ENCODE results near the gene SMAD3. TPM values are rescaled to one million over a fixed set of nuclear protein-coding genes. Genes with fewer than 3 reads are reported as not detected.
A peak's percentile ranks its signal among the peaks of the same experiment; 100 is the strongest.

Gene SMAD3
- total RNA-seq, 1 donor from 2014 or later: 18.8 TPM

DNA sequence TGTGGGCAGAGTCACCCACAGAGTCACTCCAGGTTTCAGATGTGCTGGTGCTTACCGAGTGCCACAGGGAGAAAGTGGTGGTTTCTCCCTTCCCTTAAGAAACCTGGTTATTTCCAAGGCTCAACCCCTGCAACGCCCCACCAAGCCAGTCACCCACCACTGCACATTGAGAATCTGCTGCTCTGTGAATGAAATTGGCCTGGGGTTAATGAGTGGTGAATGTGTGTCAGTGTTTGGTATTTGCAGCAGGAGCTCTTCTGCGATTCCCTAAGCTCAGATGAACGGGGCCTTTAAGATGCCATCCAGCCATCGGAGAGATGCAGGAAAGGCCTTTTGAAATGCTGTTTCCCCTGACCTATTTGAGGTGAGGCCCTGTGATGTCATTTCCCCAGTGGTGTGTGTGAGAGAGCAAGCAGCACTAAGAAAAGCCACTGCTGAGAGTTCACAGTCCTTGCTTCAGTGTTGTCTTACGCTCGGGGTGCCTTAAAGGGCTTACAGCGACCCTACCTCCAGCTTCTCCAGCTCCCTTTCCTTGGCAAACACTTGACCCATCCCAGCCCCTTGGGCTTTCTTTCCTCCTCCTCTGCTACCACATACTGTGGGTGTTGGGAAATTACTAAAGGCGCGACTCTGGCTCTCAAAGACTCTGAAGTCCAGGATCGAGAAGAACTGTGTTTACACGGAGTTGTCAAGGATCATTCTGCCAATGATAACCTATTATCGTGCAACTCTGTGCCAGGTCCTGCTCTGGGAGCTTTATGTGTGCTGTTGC lies 68.9 kb downstream of the SMAD3 start:
- Histone ChIP-seq H3K4me3 (peak overlapping the region; percentile 20), H3K36me3 (no peaks in the 10 kb centered on the region), H3K27me3 (ENCODE audit: low read depth) (no peaks in the 10 kb centered on the region), H3K9me3 (replicated peaks) (no peaks in the 10 kb centered on the region), H3K4me1 (peaks cover 88% of the 10 kb centered on the region), H3K27ac (replicated peaks) (peak overlapping the region; percentile 79)
- DNase-seq: no peak
- TF ChIP-seq, protein P1, sequence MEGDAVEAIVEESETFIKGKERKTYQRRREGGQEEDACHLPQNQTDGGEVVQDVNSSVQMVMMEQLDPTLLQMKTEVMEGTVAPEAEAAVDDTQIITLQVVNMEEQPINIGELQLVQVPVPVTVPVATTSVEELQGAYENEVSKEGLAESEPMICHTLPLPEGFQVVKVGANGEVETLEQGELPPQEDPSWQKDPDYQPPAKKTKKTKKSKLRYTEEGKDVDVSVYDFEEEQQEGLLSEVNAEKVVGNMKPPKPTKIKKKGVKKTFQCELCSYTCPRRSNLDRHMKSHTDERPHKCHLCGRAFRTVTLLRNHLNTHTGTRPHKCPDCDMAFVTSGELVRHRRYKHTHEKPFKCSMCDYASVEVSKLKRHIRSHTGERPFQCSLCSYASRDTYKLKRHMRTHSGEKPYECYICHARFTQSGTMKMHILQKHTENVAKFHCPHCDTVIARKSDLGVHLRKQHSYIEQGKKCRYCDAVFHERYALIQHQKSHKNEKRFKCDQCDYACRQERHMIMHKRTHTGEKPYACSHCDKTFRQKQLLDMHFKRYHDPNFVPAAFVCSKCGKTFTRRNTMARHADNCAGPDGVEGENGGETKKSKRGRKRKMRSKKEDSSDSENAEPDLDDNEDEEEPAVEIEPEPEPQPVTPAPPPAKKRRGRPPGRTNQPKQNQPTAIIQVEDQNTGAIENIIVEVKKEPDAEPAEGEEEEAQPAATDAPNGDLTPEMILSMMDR (IDR thresholded peaks at IDR 0.05; ENCODE audit: borderline replicate concordance): no peak
- intact Hi-C loops (cut with micrococcal nuclease): no loop called here

DNA sequence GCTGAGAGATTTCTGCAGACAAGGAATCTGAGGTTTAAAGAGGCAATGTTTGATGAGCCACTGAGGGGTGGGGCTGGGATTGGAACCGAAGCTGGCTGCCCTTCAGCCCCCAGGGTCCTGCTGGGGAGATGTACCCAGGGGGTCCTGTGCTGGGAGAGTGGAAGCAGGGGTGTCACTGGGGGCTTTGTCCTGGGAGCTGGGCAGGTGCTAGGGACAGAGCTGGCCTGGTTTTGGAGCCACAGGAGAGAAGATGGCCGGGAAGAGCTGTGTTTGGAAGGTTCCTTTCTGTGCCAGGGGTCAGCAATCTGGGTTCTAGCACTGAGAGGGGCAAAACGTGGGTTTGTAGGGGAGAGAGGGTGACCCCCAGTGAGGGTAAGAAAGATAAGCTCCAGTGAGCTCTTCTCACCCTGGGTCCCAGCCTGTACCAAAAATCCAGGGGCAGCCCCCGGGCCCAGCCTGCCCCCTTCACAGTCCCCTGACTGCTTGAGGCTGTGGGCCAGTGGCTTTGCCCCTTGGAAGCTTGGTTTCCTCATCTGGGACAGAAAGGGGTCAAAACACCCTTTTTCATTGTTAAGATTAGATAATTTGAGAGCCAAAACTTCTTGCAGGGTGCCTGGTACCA lies 69.6 kb downstream of the SMAD3 start:
- DNase-seq: no peak
- peaks cover 93% of the 10 kb centered on the region for H3K4me1 ChIP-seq
- TF ChIP-seq, protein P1 (IDR thresholded peaks at IDR 0.05; ENCODE audit: borderline replicate concordance): no peak
- H3K36me3 ChIP-seq: no peaks in the 10 kb centered on the region
- H3K4me3 ChIP-seq: peak overlapping the region; percentile 20
- peak overlapping the region; percentile 79 for H3K27ac ChIP-seq (replicated peaks)
- H3K9me3 ChIP-seq (replicated peaks): no peaks in the 10 kb centered on the region
- intact Hi-C loops (cut with micrococcal nuclease): no loop called here
- H3K27me3 ChIP-seq (ENCODE audit: low read depth): no peaks in the 10 kb centered on the region

DNA sequence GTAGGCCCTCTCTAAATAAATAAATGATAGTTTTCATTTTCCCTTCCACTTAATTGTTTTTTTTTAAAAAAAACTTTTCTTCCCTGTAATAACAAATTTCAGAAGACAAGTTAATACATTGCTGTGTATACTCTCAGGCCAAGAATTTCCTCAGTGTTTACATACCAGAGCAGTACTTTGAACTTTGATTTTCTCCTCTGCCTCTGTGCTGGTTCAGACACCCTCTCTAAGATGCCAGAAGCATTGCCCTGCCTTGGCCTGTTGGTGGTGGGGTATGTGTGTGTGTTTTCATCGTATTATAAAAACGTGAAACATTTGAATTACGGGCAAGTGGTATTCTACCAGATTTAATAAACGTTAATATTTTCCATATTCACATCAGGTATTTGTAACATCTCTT lies 70.1 kb downstream of the SMAD3 start:
- no peaks in the 10 kb centered on the region for H3K36me3 ChIP-seq
- peak overlapping the region; percentile 79 for H3K27ac ChIP-seq (replicated peaks)
- no peaks in the 10 kb centered on the region for H3K27me3 ChIP-seq (ENCODE audit: low read depth)
- H3K4me3 ChIP-seq: no peak overlapping the region
- no peaks in the 10 kb centered on the region for H3K9me3 ChIP-seq (replicated peaks)
- TF ChIP-seq, protein P1 (IDR thresholded peaks at IDR 0.05; ENCODE audit: borderline replicate concordance): no peak
- intact Hi-C loops (cut with micrococcal nuclease): no loop called here
- DNase-seq: no peak
- peaks cover 93% of the 10 kb centered on the region for H3K4me1 ChIP-seq

DNA sequence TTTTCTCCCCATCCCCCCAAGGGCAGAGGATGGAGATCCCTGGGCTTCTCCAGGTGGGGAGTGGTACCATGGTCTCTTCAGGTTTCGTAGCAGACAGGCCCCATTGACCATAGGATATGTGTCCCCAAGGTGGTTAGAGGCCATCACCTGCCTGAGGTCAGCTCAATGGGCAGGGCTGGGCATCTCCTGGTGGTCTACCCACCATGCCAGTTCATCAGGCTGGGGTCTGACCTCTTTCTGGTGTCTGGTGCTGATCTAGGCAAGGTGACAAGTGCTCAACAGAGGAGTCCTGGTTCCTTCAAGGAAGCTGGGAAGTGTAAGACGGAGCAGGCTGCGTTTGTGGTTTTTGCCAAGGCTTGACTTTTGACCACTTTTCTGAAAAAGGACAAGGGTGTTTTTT lies 71.4 kb downstream of the SMAD3 start:
- H3K27ac ChIP-seq (replicated peaks): peak overlapping the region; percentile 82
- TF ChIP-seq, protein P1 (IDR thresholded peaks at IDR 0.05; ENCODE audit: borderline replicate concordance): no peak
- H3K27me3 ChIP-seq (ENCODE audit: low read depth): no peaks in the 10 kb centered on the region
- intact Hi-C loops (cut with micrococcal nuclease): no loop called here
- no peaks in the 10 kb centered on the region for H3K9me3 ChIP-seq (replicated peaks)
- peaks cover 93% of the 10 kb centered on the region for H3K4me1 ChIP-seq
- H3K4me3 ChIP-seq: no peak overlapping the region
- H3K36me3 ChIP-seq: no peaks in the 10 kb centered on the region
- no peak for DNase-seq

DNA sequence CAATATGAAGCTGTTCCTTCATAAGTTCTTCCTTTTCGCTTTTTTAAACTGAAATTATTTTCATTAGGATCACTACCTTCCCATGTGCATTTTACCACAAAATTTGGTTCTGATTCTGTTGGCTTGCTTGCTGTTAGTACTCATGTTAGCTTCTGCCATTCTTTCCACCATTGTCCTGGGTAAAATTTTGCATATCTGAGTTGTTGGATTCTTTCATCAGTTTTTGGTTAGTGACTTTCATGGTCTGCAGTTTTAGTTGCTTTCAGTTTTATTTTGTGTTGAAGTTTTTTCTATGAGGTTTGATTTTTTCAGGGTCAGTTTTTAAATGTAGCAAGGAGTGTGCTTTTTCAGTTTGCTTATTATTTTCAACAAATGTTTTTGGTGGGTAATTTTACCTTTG lies 71.9 kb downstream of the SMAD3 start:
- Histone ChIP-seq H3K4me1 (peaks cover 93% of the 10 kb centered on the region), H3K9me3 (replicated peaks) (no peaks in the 10 kb centered on the region), H3K4me3 (peak overlapping the region; percentile 57), H3K27me3 (ENCODE audit: low read depth) (no peaks in the 10 kb centered on the region), H3K27ac (replicated peaks) (peak overlapping the region; percentile 82), H3K36me3 (no peaks in the 10 kb centered on the region)
- TF ChIP-seq, protein P1 (IDR thresholded peaks at IDR 0.05; ENCODE audit: borderline replicate concordance): no peak
- no peak for DNase-seq
- intact Hi-C loops (cut with micrococcal nuclease): no loop called here

Data from left ventricle myocardium inferior (tissue), 1 donor.